Stimulated activated CD8-positive, alpha-beta memory T cell treated with anti-CD3 and anti-CD28 coated beads, Interleukin-7, amount 100 ng/mL, for 4 hours (primary cell): ENCODE measurements around the gene CCND2.

Experiments
- DNase-seq, 2 donors: peaks; one replicate each; pipeline ENCODE4 v3.0.0-alpha.2; 2020; ENCODE audit warnings: low read depth in 2 of 2

CCND2 gene

GRCh38 chr12:4256043-4256826, 17.3 kb upstream of the CCND2 start:
- DNase-seq: no peak

- no peak for DNase-seq
Measured at GRCh38 chr12:4257442-4257841, 16.1 kb upstream of the CCND2 start.

- no peak for DNase-seq
Measured at GRCh38 chr12:4259099-4259498, 14.5 kb upstream of the CCND2 start.

GRCh38 chr12:4261655-4262054, 11.9 kb upstream of the CCND2 start:
- DNase-seq: no peak

- no peak for DNase-seq
Measured at GRCh38 chr12:4265280-4265679, 8.3 kb upstream of the CCND2 start.

- no peak for DNase-seq
Measured at GRCh38 chr12:4266990-4267389, 6.6 kb upstream of the CCND2 start.

- DNase-seq: no peak
Measured at GRCh38 chr12:4267704-4268328, 5.7 kb upstream of the CCND2 start.

GRCh38 chr12:4268329-4269181, 5.0 kb upstream of the CCND2 start:
- DNase-seq: peak; percentile 49 to 59

GRCh38 chr12:4269279-4269991, 4.1 kb upstream of the CCND2 start:
- DNase-seq: peak; percentile 94 to 95

GRCh38 chr12:4270016-4270830, 3.3 kb upstream of the CCND2 start:
- DNase-seq: peak; percentile 31 to 35

GRCh38 chr12:4270831-4271716, 2.5 kb upstream of the CCND2 start:
- DNase-seq: peak; percentile 36 to 49

GRCh38 chr12:4271717-4272423, 1.7 kb upstream of the CCND2 start:
- peak; percentile 88 to 94 for DNase-seq

GRCh38 chr12:4272424-4273272, 914 bp upstream of the CCND2 start:
- DNase-seq: peak; percentile 74 to 84

- no peak for DNase-seq
Measured at GRCh38 chr12:4273273-4273651, 300 bp upstream of the CCND2 start.

- DNase-seq: no peak
Measured at GRCh38 chr12:4274396-4275015, 944 bp downstream of the CCND2 start.

GRCh38 chr12:4275016-4275869, 1.7 kb downstream of the CCND2 start:
- no peak for DNase-seq

GRCh38 chr12:4275870-4276301, 2.3 kb downstream of the CCND2 start:
- no peak for DNase-seq
